Activated CD8-positive, alpha-beta T cell treated with anti-CD3 and anti-CD28 coated beads for 36 hours (primary cell): ENCODE data around the gene TMEM233. TPM values are rescaled to one million over a fixed set of nuclear protein-coding genes. Genes with fewer than 3 reads are reported as not detected.

Experiments used
- ATAC-seq: fragments of 200-7000 bp; cut with Tn5 transposase; one replicate; pipeline ENCODE4 v1.10.0; 2021; ENCODE audit warnings: mild to moderate bottlenecking, moderate library complexity
- CTCF ChIA-PET: fragments of 350-600 bp; sonication (Branson Sonifier 250); formaldehyde crosslinking; loops from one replicate; lab custom pipeline; 2021; ENCODE audit warnings: antibody characterized with exemption; lab: Charles Lee
- POLR2A ChIA-PET: fragments of 350-600 bp; sonication (Branson Sonifier 250); formaldehyde crosslinking; loops from one replicate; lab custom pipeline; 2021; ENCODE audit warnings: antibody characterized with exemption; lab: Charles Lee
- DNase-seq: peaks from one replicate; pipeline ENCODE4 v3.0.0-alpha.2; 2020
- H3K27ac Mint-ChIP-seq: one replicate; pipeline ENCODE4 v1.8.0; 2021; ENCODE audit warnings: mild to moderate bottlenecking, mixed read lengths
- H3K27me3 Mint-ChIP-seq: one replicate; pipeline ENCODE4 v1.8.0; 2021; ENCODE audit warnings: mixed read lengths
- H3K36me3 Mint-ChIP-seq: one replicate; pipeline ENCODE4 v1.8.0; 2021; ENCODE audit warnings: low read depth, mixed read lengths
- H3K4me1 Mint-ChIP-seq: one replicate; pipeline ENCODE4 v1.8.0; 2021; ENCODE audit warnings: low read depth, mixed read lengths
- H3K4me3 Mint-ChIP-seq: one replicate; pipeline ENCODE4 v1.8.0; 2021; ENCODE audit warnings: mild to moderate bottlenecking, moderate library complexity, mixed read lengths
- H3K9me3 Mint-ChIP-seq: one replicate; pipeline ENCODE4 v1.8.0; 2021; ENCODE audit warnings: mixed read lengths
- CTCF ChIP-seq: fragments of 200-600 bp; IDR thresholded peaks from one replicate; pipeline ENCODE4 v1.8.0; 2022; ENCODE audit warnings: antibody characterized with exemption, mild to moderate bottlenecking
- intact Hi-C: fragments of 100-400 bp; cut with micrococcal nuclease; formaldehyde crosslinking; loops from one replicate; pipeline ENCODE4 v1.10.0; 2022
- total RNA-seq, 2 experiments: library from RNA; stranded (reverse); gene quantifications; one replicate each; pipeline ENCODE4 v1.2.3, GENCODE V29; 2021

Gene TMEM233
- total RNA-seq, 2 experiments from 2014 or later = not detected

DNA sequence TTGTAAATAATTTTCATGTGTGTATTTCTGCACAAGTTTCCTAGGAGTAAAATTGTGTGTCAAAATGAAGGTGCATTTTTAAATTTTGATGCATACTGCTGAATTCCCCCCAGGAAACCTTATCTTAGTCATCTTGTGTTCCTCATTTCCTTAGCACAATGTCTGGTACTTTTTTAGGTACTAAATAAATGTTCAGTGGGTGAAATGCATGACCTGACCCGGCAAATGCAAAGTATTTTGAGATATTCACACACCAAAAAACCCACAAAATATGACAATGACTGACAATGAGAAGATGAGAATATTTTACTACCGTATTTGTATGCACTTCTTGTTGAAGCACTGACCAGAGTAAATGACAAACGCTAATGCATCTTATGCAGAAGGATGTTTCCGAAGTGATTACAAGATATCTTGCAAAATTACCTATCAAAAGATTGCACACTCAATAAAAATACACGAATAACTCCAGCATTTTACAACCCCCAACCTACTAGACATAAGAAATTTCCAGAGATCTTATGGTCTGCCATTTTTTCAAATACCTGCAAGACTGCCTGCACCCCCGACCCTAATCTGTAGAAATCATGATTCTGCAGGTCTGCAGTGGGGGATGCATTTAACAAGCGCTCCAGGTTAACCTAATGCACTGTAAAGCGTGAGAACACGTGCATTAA lies 73.5 kb downstream of the TMEM233 start:
- ChIA-PET POLR2A (interaction anchor here (0.9 kb wide), 1 partner anchor 15 kb away, joined by 3 read pairs; no protein-coding TSS in a partner anchor), CTCF (interaction anchor here (0.7 to 2.4 kb wide), 8 partner anchors 12 to 1631 kb away, joined by 3 to 11 read pairs (median 6); no protein-coding TSS in a partner anchor)
- Mint-ChIP-seq H3K9me3 (no peaks in the 10 kb centered on the region), H3K4me3 (peak overlapping the region; percentile 92), H3K27ac (peak overlapping the region; percentile 74), H3K36me3 (peaks cover 31% of the 10 kb centered on the region), H3K4me1 (peaks cover 40% of the 10 kb centered on the region), H3K27me3 (no peaks in the 10 kb centered on the region)
- no peak for DNase-seq
- ATAC-seq = no peak
- intact Hi-C loops = no loop called here
- TF ChIP-seq CTCF = no peak

- Mint-ChIP-seq H3K27ac (peak within 1 kb of the TSS; percentile 95), H3K4me1 (peaks cover 46% of the 10 kb centered on the region), H3K36me3 (peaks cover 38% of the 10 kb centered on the region), H3K4me3 (peak within 1 kb of the TSS; percentile 92), H3K27me3 (no peaks in the 10 kb centered on the region), H3K9me3 (no peaks in the 10 kb centered on the region)
- ATAC-seq (peak; percentile 96), DNase-seq (peak; percentile 97)
- peak; percentile 80 for TF ChIP-seq CTCF
- intact Hi-C loops = no loop called here
- ChIA-PET CTCF (interaction anchor here (0.7 to 2.4 kb wide), 10 partner anchors 10 to 1631 kb away, joined by 3 to 8 read pairs (median 4); no protein-coding TSS in a partner anchor), POLR2A (interaction anchor here (0.9 to 1.3 kb wide), 4 partner anchors 13 to 1651 kb away, joined by 3 to 6 read pairs (median 3); partner anchors contain the start of genes PEBP1 and RFC5)
Measured at GRCh38 chr12:119667577-119668323, 74.2 kb downstream of the TMEM233 start, which contains the start of gene PRKAB1. Gene PRKAB1, plus strand, starts transcription at chr12:119668133. Its CDS starts 112 bp downstream, at chr12:119668245.

DNA sequence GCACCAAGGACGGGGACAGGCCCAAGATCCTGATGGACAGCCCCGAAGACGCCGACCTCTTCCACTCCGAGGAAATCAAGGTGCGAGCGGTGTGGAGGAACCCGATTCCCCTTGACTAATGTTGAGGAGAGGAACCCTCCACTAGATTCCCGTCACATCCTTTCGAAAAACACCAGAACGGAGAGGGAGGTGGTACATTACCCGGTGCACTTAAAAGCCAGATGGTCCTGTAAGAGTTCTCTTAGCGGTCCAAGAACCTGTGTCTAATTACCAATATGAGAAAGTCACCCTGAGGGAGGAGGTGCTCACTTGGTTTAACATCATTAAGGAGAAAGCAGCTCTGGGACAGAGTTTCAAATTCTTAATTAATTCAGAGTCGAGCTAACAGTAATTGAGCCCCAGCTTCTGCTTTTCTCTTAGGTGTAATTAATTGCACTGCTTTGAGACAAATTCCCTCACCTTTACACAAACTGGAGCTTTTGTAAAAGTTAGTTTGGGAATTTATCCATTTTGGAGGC lies 74.8 kb downstream of the TMEM233 start:
- Mint-ChIP-seq H3K27ac (peak overlapping the region; percentile 95), H3K27me3 (no peaks in the 10 kb centered on the region), H3K9me3 (no peaks in the 10 kb centered on the region), H3K36me3 (peaks cover 44% of the 10 kb centered on the region), H3K4me1 (peaks cover 52% of the 10 kb centered on the region), H3K4me3 (peak overlapping the region; percentile 92)
- intact Hi-C loops = no loop called here
- ChIA-PET POLR2A (interaction anchor here (0.6 to 1.3 kb wide), 5 partner anchors 13 to 1652 kb away, joined by 3 to 6 read pairs (median 3); partner anchors contain the start of genes PEBP1 and RFC5), CTCF (interaction anchor here (0.7 to 2.4 kb wide), 7 partner anchors 10 to 228 kb away, joined by 3 to 8 read pairs (median 7); no protein-coding TSS in a partner anchor)
- no peak for TF ChIP-seq CTCF
- DNase-seq (no peak), ATAC-seq (no peak)

DNA sequence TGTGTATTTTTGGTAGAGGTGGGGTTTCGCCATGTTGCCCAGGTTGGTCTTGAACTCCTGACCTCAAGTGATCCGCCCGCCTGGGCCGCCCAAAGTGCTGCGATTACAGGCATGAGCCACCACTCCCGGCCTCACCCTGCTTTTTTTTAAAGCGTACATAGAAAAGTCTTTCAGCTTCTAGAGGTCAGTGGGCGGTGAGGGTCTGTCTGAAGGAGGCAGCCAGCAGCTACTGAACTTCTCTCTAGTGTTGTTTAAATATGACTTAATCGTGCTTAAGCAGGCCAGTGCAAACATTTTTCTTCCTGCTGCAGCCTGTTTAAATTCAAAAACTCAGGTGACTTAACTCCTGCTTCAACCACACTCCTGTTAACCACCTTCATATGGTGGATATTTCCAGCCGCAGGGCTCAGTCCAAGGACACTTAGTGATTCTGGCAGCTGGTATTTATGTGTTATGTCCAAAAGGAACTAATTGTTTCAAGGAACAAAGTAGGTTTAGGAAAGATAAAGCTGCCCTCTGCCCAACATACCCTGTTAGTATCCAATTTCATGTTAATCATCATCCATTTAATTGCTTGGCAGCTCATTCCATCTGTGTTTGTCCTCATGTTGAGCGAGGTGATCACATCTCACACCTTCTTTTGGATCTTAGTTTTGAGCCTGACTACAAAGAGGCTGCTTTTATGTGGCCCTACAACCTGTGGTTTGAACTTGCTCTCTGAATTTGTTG lies 76.3 kb downstream of the TMEM233 start:
- CTCF ChIA-PET = interaction anchor here (0.8 to 2.2 kb wide), 2 partner anchors 11 to 12 kb away, joined by 3 to 7 read pairs; no protein-coding TSS in a partner anchor
- intact Hi-C loops = no loop called here
- peaks cover 67% of the 10 kb centered on the region for H3K4me1 Mint-ChIP-seq
- H3K9me3 Mint-ChIP-seq = no peaks in the 10 kb centered on the region
- POLR2A ChIA-PET = interaction anchor here (0.9 to 1.0 kb wide), 2 partner anchors 11 kb away, joined by 3 read pairs; no protein-coding TSS in a partner anchor
- H3K27me3 Mint-ChIP-seq = no peaks in the 10 kb centered on the region
- ATAC-seq (no peak), DNase-seq (no peak)
- H3K4me3 Mint-ChIP-seq = peak overlapping the region; percentile 92
- no peak for TF ChIP-seq CTCF
- H3K27ac Mint-ChIP-seq = peak overlapping the region; percentile 96
- peaks cover 58% of the 10 kb centered on the region for H3K36me3 Mint-ChIP-seq
